B cell (primary cell): Measurements from ENCODE around the gene EIF4EBP2. TPM values are rescaled to one million over a fixed set of nuclear protein-coding genes. Genes with fewer than 3 reads are reported as not detected.

Experiments used
- ATAC-seq: fragments of 200-7000 bp; cut with Tn5 transposase; one replicate; pipeline ENCODE4 v1.10.0; 2021; ENCODE audit warnings: low read depth, mild to moderate bottlenecking, moderate number of reproducible peaks, moderate library complexity
- CTCF ChIA-PET: fragments of 350-600 bp; sonication (Branson Sonifier 250); formaldehyde crosslinking; loops from one replicate; lab custom pipeline; 2021; ENCODE audit warnings: antibody characterized with exemption, inconsistent platforms; lab: Charles Lee
- POLR2A ChIA-PET: fragments of 350-600 bp; sonication (Branson Sonifier 250); formaldehyde crosslinking; loops from one replicate; lab custom pipeline; 2021; ENCODE audit warnings: antibody characterized with exemption; lab: Charles Lee
- DNase-seq: peaks from one replicate; pipeline ENCODE4 v3.0.0; 2013
- H2AFZ ChIP-seq: 2 replicates; pipeline ENCODE4 v1.6.1; 2012; ENCODE audit warnings: mild to moderate bottlenecking, low read depth, low read length; ENCODE audit not compliant: insufficient read depth, poor library complexity, severe bottlenecking
- H3K27ac ChIP-seq, 2 donors: 1 replicate in 1 of 2; 2 replicates in 1 of 2; pipeline ENCODE4 v1.5.1; 2012 to 2013; ENCODE audit warnings: low read length in 2 of 2, mild to moderate bottlenecking in 2 of 2, moderate library complexity in 1 of 2
- H3K27me3 ChIP-seq, 4 experiments: fragments of 200-600 bp in 1 of 4; sonication (generic) in 1 of 4; replicated peaks in 1 of 4; 1 replicate in 2 of 4; 2 replicates in 2 of 4; pipeline versions ENCODE4 v1.6.1 to v1.7.0; 2013 to 2016; ENCODE audit warnings: low read length in 3 of 4, mild to moderate bottlenecking in 2 of 4, mixed read lengths in 1 of 4, moderate library complexity in 1 of 4; ENCODE audit not compliant: insufficient read depth in 4 of 4, control insufficient read depth in 3 of 4; ENCODE audit errors: control extremely low read depth in 1 of 4
- H3K36me3 ChIP-seq, 2 experiments: replicated peaks in 1 of 2; 1 replicate in 1 of 2; 2 replicates in 1 of 2; pipeline versions ENCODE4 v1.6.1 to v1.7.1; 2013; ENCODE audit warnings: low read length in 1 of 2; ENCODE audit not compliant: insufficient read depth in 2 of 2, control insufficient read depth in 1 of 2; ENCODE audit errors: control extremely low read depth in 1 of 2, extremely low read depth in 1 of 2
- H3K4me1 ChIP-seq, 2 donors: fragments of 200-600 bp in 1 of 2; sonication (generic) in 1 of 2; 1 replicate in 1 of 2; 2 replicates in 1 of 2; pipeline versions ENCODE4 v1.5.1 to v1.6.1; 2013 to 2017; ENCODE audit warnings: low read length in 2 of 2; ENCODE audit not compliant: control insufficient read depth in 2 of 2, insufficient read depth in 2 of 2
- H3K4me2 ChIP-seq: replicated peaks from 2 replicates; pipeline ENCODE3; 2012; ENCODE audit warnings: mild to moderate bottlenecking, low read depth, low read length; ENCODE audit not compliant: poor library complexity, severe bottlenecking
- H3K4me3 ChIP-seq, 5 experiments: fragments of 200-600 bp in 1 of 5; sonication (generic) in 1 of 5; 1 replicate in 3 of 5; 2 replicates in 2 of 5; pipeline versions ENCODE4 v1.5.1 to v1.7.0; 2011 to 2016; ENCODE audit warnings: low read length in 4 of 5, mild to moderate bottlenecking in 4 of 5, low read depth in 2 of 5, control low read depth in 1 of 5, moderate library complexity in 1 of 5; ENCODE audit not compliant: insufficient read depth in 1 of 5; ENCODE audit errors: control extremely low read depth in 1 of 5, extremely low read depth in 1 of 5
- H3K79me2 ChIP-seq: fragments of 200-600 bp; sonication (generic); one replicate; pipeline ENCODE4 v1.6.0; 2016; ENCODE audit warnings: low read length; ENCODE audit not compliant: control insufficient read depth, insufficient read depth
- H3K9ac ChIP-seq: fragments of 200-600 bp; sonication (generic); 2 replicates; pipeline ENCODE4 v1.6.1; 2017; ENCODE audit warnings: mild to moderate bottlenecking, low read length, moderate library complexity
- H3K9me3 ChIP-seq, 3 donors: one replicate each; pipeline versions ENCODE4 v1.6.1 to v1.7.1; 2013; ENCODE audit warnings: low read length in 2 of 3; ENCODE audit not compliant: control insufficient read depth in 2 of 3, insufficient read depth in 1 of 3; ENCODE audit errors: control extremely low read depth in 1 of 3
- H4K20me1 ChIP-seq: 2 replicates; pipeline ENCODE4 v1.6.0; 2012; ENCODE audit warnings: mild to moderate bottlenecking, low read length; ENCODE audit not compliant: insufficient read depth, control insufficient read depth, poor library complexity, severe bottlenecking
- H3K27ac Mint-ChIP-seq: one replicate; pipeline ENCODE4 v1.8.0; 2021; ENCODE audit warnings: mixed read lengths
- H3K27me3 Mint-ChIP-seq: one replicate; pipeline ENCODE4 v1.8.0; 2021; ENCODE audit warnings: mixed read lengths
- H3K4me1 Mint-ChIP-seq: one replicate; pipeline ENCODE4 v1.8.0; 2021; ENCODE audit warnings: mixed read lengths
- H3K4me3 Mint-ChIP-seq: one replicate; pipeline ENCODE4 v1.8.0; 2021; ENCODE audit warnings: mixed read lengths
- H3K9me3 Mint-ChIP-seq: one replicate; pipeline ENCODE4 v1.8.0; 2022; ENCODE audit warnings: mixed read lengths; ENCODE audit not compliant: insufficient read depth
- CTCF ChIP-seq: fragments of 200-600 bp; IDR thresholded peaks from one replicate; pipeline ENCODE4 v1.8.0; 2022; ENCODE audit warnings: antibody characterized with exemption, mild to moderate bottlenecking
- EZH2 ChIP-seq: IDR thresholded peaks from 2 replicates; pipeline ENCODE4 v1.6.1; 2012; ENCODE audit warnings: borderline replicate concordance, low read depth, mild to moderate bottlenecking, moderate library complexity, low read length; ENCODE audit not compliant: insufficient read depth, poor library complexity, severe bottlenecking
- WGBS: methylation state at CpG from one replicate; pipeline ENCODE4 v1.1.5; 2013; ENCODE audit warnings: missing lambda C conversion rate; ENCODE audit not compliant: insufficient coverage; 5-methylcytosine and 5-hydroxymethylcytosine counted together
- intact Hi-C: fragments of 100-400 bp; cut with micrococcal nuclease; formaldehyde crosslinking; loops from one replicate; pipeline ENCODE4 v1.10.0; 2022
- polyA plus RNA-seq: library from polyadenylated mRNA; depleted of rRNA; stranded (reverse); fragments of >200 nt; gene quantifications from 2 replicates; pipeline ENCODE4 v1.2.3, GENCODE V29; 2012
- total RNA-seq, 2 donors: library from RNA; stranded (reverse); fragments of 120-200 nt in 1 of 2; gene quantifications; 1 replicate in 1 of 2; 2 replicates in 1 of 2; pipeline versions ENCODE4 v1.2.3 to v1.2.4, GENCODE V29; 2013 to 2022

Gene EIF4EBP2
- total and polyA plus RNA-seq, 2 donors (not counting 1 experiment from before 2014, with no cell fraction given): 8.7 to 37.8 TPM

GRCh38 chr10:70363971-70364771 is 39.8 kb upstream of the EIF4EBP2 start:
- Histone ChIP-seq H4K20me1 (no peaks in the 10 kb centered on the region), H3K79me2 (no peaks in the 10 kb centered on the region), H3K4me1 (peaks cover 2 to 11% of the 10 kb centered on the region in 2 donors), H3K27ac (no peak overlapping the region), H3K9ac (no peak overlapping the region), H3K4me2 (peak overlapping the region; percentile 38), H3K9me3 (no peaks in the 10 kb centered on the region), H2AFZ (peak overlapping the region; percentile 29), H3K4me3 (no peak overlapping the region), H3K36me3 (no peaks in the 10 kb centered on the region), H3K27me3 (no peaks in the 10 kb centered on the region)
- 31% methylated on average over 15 of the region's 15 CpGs for WGBS
- Mint-ChIP-seq H3K9me3 (no peaks in the 10 kb centered on the region), H3K27me3 (peaks cover 3% of the 10 kb centered on the region), H3K4me1 (peaks cover 10% of the 10 kb centered on the region), H3K27ac (no peak overlapping the region), H3K4me3 (no peak overlapping the region)
- POLR2A ChIA-PET: interaction anchor here (0.6 to 2.2 kb wide), 4 partner anchors 68 to 188 kb away, joined by 3 to 13 read pairs (median 6); no protein-coding TSS in a partner anchor
- peak; percentile 85 for TF ChIP-seq CTCF
- no peak for TF ChIP-seq EZH2
- CTCF ChIA-PET: interaction anchor here (0.6 to 19.7 kb wide), 49 partner anchors 10 to 848 kb away, joined by 3 to 778 read pairs (median 4); partner anchors contain the start of genes EIF4EBP2, PPA1, SAR1A and TYSND1
- DNase-seq: peak; percentile 88
- ATAC-seq: peak; percentile 97
- intact Hi-C loops: loop anchor here (1.0 to 5.0 kb wide), 5 partner anchors 38 to 143 kb away; partner anchors contain the start of genes EIF4EBP2 and PPA1

GRCh38 chr10:70364772-70365091 is 39.2 kb upstream of the EIF4EBP2 start:
- peaks cover 2 to 11% of the 10 kb centered on the region in 2 donors for H3K4me1 ChIP-seq
- Mint-ChIP-seq H3K9me3 (no peaks in the 10 kb centered on the region), H3K27me3 (no peaks in the 10 kb centered on the region), H3K27ac (no peak overlapping the region), H3K4me1 (peaks cover 10% of the 10 kb centered on the region), H3K4me3 (no peak overlapping the region)
- no peak overlapping the region for H3K9ac ChIP-seq
- no peaks in the 10 kb centered on the region for H3K79me2 ChIP-seq
- no peaks in the 10 kb centered on the region for H3K36me3 ChIP-seq
- H3K4me3 ChIP-seq: no peak overlapping the region
- H2AFZ ChIP-seq: no peak overlapping the region
- no peaks in the 10 kb centered on the region for H4K20me1 ChIP-seq
- H3K9me3 ChIP-seq: no peaks in the 10 kb centered on the region
- H3K27ac ChIP-seq: no peak overlapping the region
- H3K4me2 ChIP-seq: peak overlapping the region; percentile 38
- DNase-seq (no peak), ATAC-seq (peak; percentile 11)
- no peak for TF ChIP-seq EZH2
- peak; percentile 28 for TF ChIP-seq CTCF
- intact Hi-C loops: loop anchor here (1.0 to 5.0 kb wide), 5 partner anchors 38 to 143 kb away; partner anchors contain the start of genes EIF4EBP2 and PPA1
- ChIA-PET POLR2A (interaction anchor here (0.6 to 2.2 kb wide), 4 partner anchors 67 to 189 kb away, joined by 3 to 13 read pairs (median 6); no protein-coding TSS in a partner anchor), CTCF (interaction anchor here (0.6 to 19.7 kb wide), 42 partner anchors 10 to 849 kb away, joined by 3 to 778 read pairs (median 4); partner anchors contain the start of genes EIF4EBP2, PPA1 and TYSND1)
- no peaks in the 10 kb centered on the region for H3K27me3 ChIP-seq
- 54% methylated on average over 2 of the region's 2 CpGs for WGBS
